Uterus (tissue), 2 donors: ENCODE results near the gene IRAK3.

Experiments
- CTCF ChIP-seq, 4 experiments: fragments of 200-600 bp in 2 of 4; fragments of 450-650 bp in 2 of 4; sonication (generic) in 2 of 4; IDR thresholded peaks; one replicate each; pipeline ENCODE4 v1.5.1; 2016 to 2019; ENCODE audit warnings: antibody characterized with exemption in 4 of 4, mild to moderate bottlenecking in 2 of 4, moderate library complexity in 1 of 4
- POLR2A ChIP-seq, 2 donors: fragments of 450-650 bp; IDR thresholded peaks; one replicate each; pipeline ENCODE4 v1.6.1; 2016; ENCODE audit warnings: antibody characterized with exemption in 2 of 2, mild to moderate bottlenecking in 1 of 2, moderate library complexity in 1 of 2

- no peak for TF ChIP-seq POLR2A (IDR thresholded peaks at IDR 0.05)
- no peak for TF ChIP-seq CTCF (IDR thresholded peaks at IDR 0.05)
Measured at GRCh38 chr12:66189889-66190288, 875 bp downstream of the IRAK3 start.
